Brain microvascular endothelial cell (primary cell): ENCODE results near the gene NEFH.
"Not testable (repeated sequence)": the region's sequence is repeated elsewhere in the genome, so short reads cannot be mapped to it uniquely, and the experiment has no call there.

Experiments used
- DNase-seq: peaks from one replicate; pipeline ENCODE4 v3.0.0-alpha.2; 2020
- H3K27ac ChIP-seq: fragments of 250-450 bp; sonication (Bioruptor Pico); 2 replicates; pipeline ENCODE4 v1.5.1; 2020; ENCODE audit warnings: mild to moderate bottlenecking, moderate library complexity
- H3K27me3 ChIP-seq: fragments of 250-450 bp; sonication (Bioruptor Pico); replicated peaks from 2 replicates; pipeline ENCODE4 v1.5.1; 2020; ENCODE audit warnings: mild to moderate bottlenecking
- H3K36me3 ChIP-seq: fragments of 250-450 bp; sonication (Bioruptor Pico); replicated peaks from 2 replicates; pipeline ENCODE4 v1.5.1; 2020; ENCODE audit warnings: mild to moderate bottlenecking
- H3K4me3 ChIP-seq: 2 replicates; pipeline ENCODE4 v1.5.1; 2011; ENCODE audit warnings: low read depth, mild to moderate bottlenecking, control low read depth, low read length, moderate library complexity
- CTCF ChIP-seq: IDR thresholded peaks from 2 replicates; pipeline ENCODE4 v1.5.1; 2011; ENCODE audit warnings: low read depth, mild to moderate bottlenecking, moderate library complexity, low read length, control low read depth, inconsistent platforms; ENCODE audit errors: missing control alignments
- in situ Hi-C: cut with HindIII; loops from 2 replicates; pipeline ENCODE4 v1.10.0; 2017; ENCODE audit warnings: low sequenced_read_pairs, low pct_ligation_motif_present

NEFH gene

DNA sequence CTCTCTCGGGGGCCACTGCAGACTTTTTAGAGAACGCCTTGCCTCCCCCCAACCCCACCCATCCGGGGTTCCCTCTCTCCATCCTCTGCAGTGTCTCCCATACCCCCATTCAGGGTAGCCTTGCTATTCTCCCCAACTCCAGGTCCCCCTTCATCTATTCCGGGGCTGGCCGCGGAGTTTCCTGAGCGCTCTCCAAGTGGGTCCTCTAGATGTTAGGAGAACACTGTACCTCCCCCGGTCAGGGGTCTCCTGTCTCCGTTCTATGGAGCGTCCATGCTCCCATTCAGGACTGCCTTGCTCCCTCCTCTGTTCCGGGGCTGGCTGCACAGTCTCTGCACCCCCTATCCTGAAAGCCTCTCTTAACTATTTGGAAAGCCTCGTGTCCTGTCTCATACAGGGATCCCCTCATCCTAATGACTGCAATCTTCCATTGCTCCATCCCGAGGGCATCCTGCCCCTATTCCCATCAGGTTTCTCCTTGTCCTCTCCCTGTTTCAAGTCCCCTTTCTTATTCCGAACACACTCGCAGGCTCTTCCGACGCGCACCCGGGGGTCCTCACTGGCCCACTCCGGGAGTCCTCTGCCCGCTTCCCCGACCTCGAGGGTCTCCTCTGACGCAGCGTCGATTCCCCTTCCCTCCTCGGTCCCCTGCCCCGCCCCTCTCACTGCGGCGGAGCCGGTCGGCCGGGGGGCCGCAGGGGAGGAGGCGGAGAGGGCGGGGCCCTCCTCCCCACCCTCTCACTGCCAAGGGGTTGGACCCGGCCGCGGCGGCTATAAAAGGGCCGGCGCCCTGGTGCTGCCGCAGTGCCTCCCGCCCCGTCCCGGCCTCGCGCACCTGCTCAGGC is at the start of gene NEFH:
Gene NEFH, plus strand, starts transcription at position 802 of the 845 bp plus-strand sequence. CDS start 45 bp downstream, outside the sequence.
- H3K4me3 ChIP-seq, result peak within 1 kb of the TSS; percentile 38
- in situ Hi-C loops, result no loop called here
- no peak for DNase-seq
- peaks cover 37% of the 10 kb centered on the region for H3K27me3 ChIP-seq
- no peak within 1 kb of the TSS for H3K27ac ChIP-seq
- H3K36me3 ChIP-seq, result no peaks in the 10 kb centered on the region
- TF ChIP-seq CTCF, result no peak

- no peak for TF ChIP-seq CTCF
- Histone ChIP-seq H3K27ac (no peak overlapping the region), H3K4me3 (no peak overlapping the region), H3K27me3 (peaks cover 20% of the 10 kb centered on the region), H3K36me3 (no peaks in the 10 kb centered on the region)
- no peak for DNase-seq
- in situ Hi-C loops, result no loop called here
Observed at GRCh38 chr22:29431986-29432385, 48.0 kb upstream of the NEFH start.

- no peak for DNase-seq
- Histone ChIP-seq H3K27me3 (peaks cover 19% of the 10 kb centered on the region), H3K4me3 (no peak overlapping the region), H3K36me3 (no peaks in the 10 kb centered on the region), H3K27ac (no peak overlapping the region)
- no peak for TF ChIP-seq CTCF
- in situ Hi-C loops, result no loop called here
Observed at GRCh38 chr22:29433856-29434255, 46.2 kb upstream of the NEFH start.

- no peak for TF ChIP-seq CTCF
- DNase-seq, result no peak
Observed at GRCh38 chr22:29434288-29434687, 45.7 kb upstream of the NEFH start.

DNA sequence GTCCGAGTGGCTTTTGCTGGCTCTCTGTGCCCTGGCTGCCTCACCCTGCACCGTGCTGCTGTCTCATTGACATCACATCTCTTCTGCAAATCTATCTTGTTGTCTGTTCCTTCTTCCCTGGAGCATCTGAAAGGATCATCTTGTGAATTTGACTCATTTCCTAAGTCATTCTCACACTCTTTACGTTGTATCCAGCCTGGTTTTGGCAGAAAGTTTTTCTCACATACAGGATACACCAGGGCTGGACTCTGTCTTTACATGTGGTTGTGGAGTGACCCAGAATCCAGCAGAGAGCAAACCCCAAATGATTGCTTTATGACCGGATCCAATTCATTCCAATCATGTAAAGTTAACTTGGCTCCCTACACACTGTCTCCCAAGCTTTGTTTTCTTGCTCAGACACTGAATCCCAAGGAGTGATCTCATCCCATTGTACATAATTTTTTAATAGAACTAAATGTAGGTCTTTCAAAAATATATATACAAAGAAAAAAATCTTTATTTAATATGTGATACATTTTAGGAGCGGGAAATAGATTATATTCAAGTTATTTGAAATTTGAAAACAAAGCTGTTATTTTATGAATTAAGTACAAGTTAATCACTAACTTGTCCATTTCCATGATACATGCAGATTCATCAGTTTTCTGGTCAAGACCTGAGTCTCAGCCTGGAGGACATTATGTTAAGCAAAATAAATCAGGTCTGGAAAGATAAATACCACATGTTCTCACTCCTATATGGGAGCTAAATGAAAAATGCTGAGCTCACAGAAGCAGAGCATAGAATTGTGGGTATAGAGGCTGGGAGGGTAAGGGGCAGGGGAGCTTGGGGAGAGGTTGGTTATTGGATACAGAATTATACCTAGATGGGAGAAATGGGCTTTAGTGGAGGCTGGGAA is 44.5 kb upstream of the NEFH start:
- no peak overlapping the region for H3K4me3 ChIP-seq
- no peaks in the 10 kb centered on the region for H3K36me3 ChIP-seq
- no peak overlapping the region for H3K27ac ChIP-seq
- H3K27me3 ChIP-seq, result peaks cover 12% of the 10 kb centered on the region
- in situ Hi-C loops, result no loop called here
- no peak for DNase-seq
- TF ChIP-seq CTCF, result no peak

More at GRCh38 chr22:29434288-29434687, 45.7 kb upstream of the NEFH start:
- H3K27ac ChIP-seq, result no peak overlapping the region
- in situ Hi-C loops, result no loop called here
- H3K4me3 ChIP-seq, result no peak overlapping the region
- peaks cover 16% of the 10 kb centered on the region for H3K27me3 ChIP-seq
- no peaks in the 10 kb centered on the region for H3K36me3 ChIP-seq

- H3K27ac ChIP-seq, in situ Hi-C loops, DNase-seq, H3K4me3 ChIP-seq, H3K27me3 ChIP-seq, H3K36me3 ChIP-seq: not testable (repeated sequence)
Observed at GRCh38 chr22:29438283-29438682, 41.7 kb upstream of the NEFH start, which contains the start of gene RFPL1. TSS of gene RFPL1 (plus strand) at chr22:29438583.
